Astrocyte (in vitro differentiated cells and primary cell): ENCODE results near the gene OTUB1.

Experiments used
- CTCF ChIP-seq: IDR thresholded peaks from 2 replicates; pipeline ENCODE4 v1.5.1; 2011; ENCODE audit warnings: low read depth, mild to moderate bottlenecking, inconsistent platforms, low read length, moderate library complexity; ENCODE audit not compliant: insufficient read depth
- EZH2 ChIP-seq: IDR thresholded peaks from 2 replicates; pipeline ENCODE4 v1.6.1; 2012; ENCODE audit warnings: mild to moderate bottlenecking, low read length, inconsistent platforms; ENCODE audit not compliant: insufficient read depth

GRCh38 chr11:64040684-64041322 lies 54.6 kb downstream of the OTUB1 start:
- no peak for TF ChIP-seq EZH2
- TF ChIP-seq CTCF = peak; percentile 5
